T-helper 2 cell treated with Interferon-gamma antibody and Interleukin-4, amounts not matched to agents 5 μg/mL and 100 μg/mL, for 36 hours (primary cell): ENCODE data around the gene LSAMP.

Experiments
- DNase-seq: peaks from one replicate; pipeline ENCODE4 v3.0.0; 2021; ENCODE audit warnings: low spot score
- H3K27ac Mint-ChIP-seq: one replicate; pipeline ENCODE4 v1.8.0; 2021; ENCODE audit warnings: mild to moderate bottlenecking, mixed read lengths
- H3K27me3 Mint-ChIP-seq: one replicate; pipeline ENCODE4 v1.8.0; 2021; ENCODE audit warnings: low read depth, mixed read lengths
- H3K36me3 Mint-ChIP-seq: one replicate; pipeline ENCODE4 v1.8.0; 2021; ENCODE audit warnings: low read depth, mixed read lengths
- H3K4me1 Mint-ChIP-seq: one replicate; pipeline ENCODE4 v1.8.0; 2021; ENCODE audit warnings: low read depth, mixed read lengths
- H3K4me3 Mint-ChIP-seq: one replicate; pipeline ENCODE4 v1.8.0; 2022; ENCODE audit warnings: mild to moderate bottlenecking, moderate library complexity, mixed read lengths
- H3K9me3 Mint-ChIP-seq: one replicate; pipeline ENCODE4 v1.8.0; 2021; ENCODE audit warnings: mixed read lengths

The LSAMP gene

DNA sequence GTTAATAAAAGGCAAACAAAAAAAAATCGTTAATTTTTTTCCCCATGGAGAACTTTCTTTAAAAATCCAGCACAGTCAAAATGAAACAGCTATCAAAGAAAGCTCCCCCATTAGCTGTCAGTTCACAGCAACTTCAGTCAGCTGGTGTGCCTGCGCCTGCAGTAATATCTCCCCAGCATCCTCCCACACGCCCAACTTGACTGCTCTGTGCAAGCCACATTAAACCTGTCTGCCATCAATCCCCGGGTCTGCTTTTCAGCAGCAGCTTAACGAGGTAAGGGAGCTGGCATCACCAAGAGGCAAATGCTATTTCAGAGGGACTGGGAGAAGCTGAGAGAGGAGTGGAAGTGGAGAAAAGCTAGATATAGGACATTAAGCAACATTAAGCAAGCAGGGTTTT, 484.5 kb downstream of the LSAMP start:
- Mint-ChIP-seq H3K4me1 (no peaks in the 10 kb centered on the region), H3K36me3 (no peaks in the 10 kb centered on the region), H3K4me3 (no peak overlapping the region), H3K27me3 (no peaks in the 10 kb centered on the region), H3K9me3 (no peaks in the 10 kb centered on the region), H3K27ac (no peak overlapping the region)
- no peak for DNase-seq

DNA sequence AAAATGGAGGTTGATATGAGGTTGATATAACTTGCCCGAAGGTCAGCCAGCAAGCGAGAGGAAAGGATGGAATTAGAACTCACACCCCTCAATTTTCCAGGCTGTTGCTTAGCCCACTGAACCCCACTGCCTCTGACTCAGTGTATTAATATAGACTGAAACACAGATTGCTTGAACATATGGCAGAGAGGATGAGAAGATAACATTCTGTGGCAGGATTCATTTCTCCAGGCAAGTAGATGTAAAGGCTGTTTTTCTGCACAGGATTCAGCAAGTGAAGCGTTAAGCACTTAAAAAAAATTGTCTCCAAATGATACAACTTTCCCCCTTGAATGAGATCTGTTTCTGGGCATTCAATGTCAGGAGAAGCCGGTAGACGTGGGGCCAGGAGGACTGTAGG, 486.8 kb downstream of the LSAMP start:
- H3K4me1 Mint-ChIP-seq: no peaks in the 10 kb centered on the region
- H3K36me3 Mint-ChIP-seq: no peaks in the 10 kb centered on the region
- no peak for DNase-seq
- H3K27me3 Mint-ChIP-seq: no peaks in the 10 kb centered on the region
- no peak overlapping the region for H3K27ac Mint-ChIP-seq
- H3K9me3 Mint-ChIP-seq: no peaks in the 10 kb centered on the region
- no peak overlapping the region for H3K4me3 Mint-ChIP-seq

GRCh38 chr3:115947325-115947724, 498.0 kb downstream of the LSAMP start:
- no peaks in the 10 kb centered on the region for H3K4me1 Mint-ChIP-seq
- DNase-seq: no peak
- no peaks in the 10 kb centered on the region for H3K36me3 Mint-ChIP-seq
- no peaks in the 10 kb centered on the region for H3K27me3 Mint-ChIP-seq
- no peaks in the 10 kb centered on the region for H3K9me3 Mint-ChIP-seq
- no peak overlapping the region for H3K4me3 Mint-ChIP-seq
- H3K27ac Mint-ChIP-seq: no peak overlapping the region

GRCh38 chr3:115943579-115943978, 501.7 kb downstream of the LSAMP start:
- no peaks in the 10 kb centered on the region for H3K27me3 Mint-ChIP-seq
- no peak overlapping the region for H3K27ac Mint-ChIP-seq
- no peak overlapping the region for H3K4me3 Mint-ChIP-seq
- no peaks in the 10 kb centered on the region for H3K36me3 Mint-ChIP-seq
- no peak for DNase-seq
- H3K4me1 Mint-ChIP-seq: no peaks in the 10 kb centered on the region
- H3K9me3 Mint-ChIP-seq: no peaks in the 10 kb centered on the region

DNA sequence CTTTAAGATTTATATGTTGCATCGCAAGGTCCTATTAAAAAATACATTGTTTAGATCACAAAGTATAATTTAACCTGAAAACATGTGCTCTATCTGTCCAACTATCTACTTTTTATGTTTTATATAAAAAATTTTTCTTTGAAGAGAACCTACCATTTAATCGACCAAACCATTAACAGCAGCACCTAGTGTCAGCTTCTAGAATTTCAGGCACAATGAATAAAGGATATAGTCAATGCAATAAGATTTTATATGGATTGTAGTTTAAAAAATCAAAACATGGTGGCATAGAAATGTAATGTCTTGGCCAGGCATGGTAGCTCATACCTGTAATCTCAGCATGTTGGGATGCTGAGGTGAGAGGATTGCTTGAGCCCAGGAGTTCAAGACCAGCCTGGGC, 508.2 kb downstream of the LSAMP start:
- Mint-ChIP-seq H3K27me3 (no peaks in the 10 kb centered on the region), H3K27ac (no peak overlapping the region), H3K9me3 (no peaks in the 10 kb centered on the region), H3K4me1 (no peaks in the 10 kb centered on the region), H3K36me3 (no peaks in the 10 kb centered on the region), H3K4me3 (no peak overlapping the region)
- no peak for DNase-seq

GRCh38 chr3:115932807-115933206, 512.5 kb downstream of the LSAMP start:
- Mint-ChIP-seq H3K27ac (no peak overlapping the region), H3K9me3 (no peaks in the 10 kb centered on the region), H3K27me3 (no peaks in the 10 kb centered on the region), H3K4me3 (no peak overlapping the region), H3K36me3 (no peaks in the 10 kb centered on the region), H3K4me1 (no peaks in the 10 kb centered on the region)
- no peak for DNase-seq

- Mint-ChIP-seq H3K4me1 (no peaks in the 10 kb centered on the region), H3K4me3 (no peak overlapping the region), H3K9me3 (no peaks in the 10 kb centered on the region), H3K36me3 (no peaks in the 10 kb centered on the region), H3K27me3 (no peaks in the 10 kb centered on the region), H3K27ac (no peak overlapping the region)
- DNase-seq: no peak
Observed at GRCh38 chr3:115931581-115931980, 513.7 kb downstream of the LSAMP start.

GRCh38 chr3:115930922-115931321, 514.4 kb downstream of the LSAMP start:
- no peaks in the 10 kb centered on the region for H3K9me3 Mint-ChIP-seq
- no peak for DNase-seq

DNA sequence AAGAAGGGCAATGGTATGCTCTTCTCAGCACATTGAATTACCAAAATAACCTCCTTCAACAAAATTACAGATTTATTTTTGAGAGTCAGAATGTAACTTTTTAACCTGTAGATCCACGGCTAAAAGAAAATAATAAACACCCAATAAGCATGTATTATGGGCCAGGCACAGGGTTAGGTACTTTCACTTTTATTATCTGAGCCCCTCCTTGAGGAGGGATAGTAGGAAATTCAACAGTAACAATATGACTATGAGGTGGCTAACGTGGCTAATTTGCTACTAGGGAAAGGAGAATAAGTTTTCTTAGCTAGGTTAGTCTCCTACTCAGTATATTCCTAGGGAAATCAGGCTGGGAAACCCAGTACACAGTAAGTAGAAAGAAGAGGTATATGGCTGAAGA, 515.1 kb downstream of the LSAMP start:
- H3K9me3 Mint-ChIP-seq: no peaks in the 10 kb centered on the region
- H3K27ac Mint-ChIP-seq: no peak overlapping the region
- no peak overlapping the region for H3K4me3 Mint-ChIP-seq
- no peaks in the 10 kb centered on the region for H3K36me3 Mint-ChIP-seq
- no peak for DNase-seq
- no peaks in the 10 kb centered on the region for H3K4me1 Mint-ChIP-seq
- no peaks in the 10 kb centered on the region for H3K27me3 Mint-ChIP-seq

More at GRCh38 chr3:115930922-115931321, 514.4 kb downstream of the LSAMP start:
- Mint-ChIP-seq H3K4me1 (no peaks in the 10 kb centered on the region), H3K27ac (no peak overlapping the region), H3K27me3 (no peaks in the 10 kb centered on the region), H3K4me3 (no peak overlapping the region), H3K36me3 (no peaks in the 10 kb centered on the region)

GRCh38 chr3:115928376-115928775, 516.9 kb downstream of the LSAMP start:
- H3K9me3 Mint-ChIP-seq: no peaks in the 10 kb centered on the region
- no peaks in the 10 kb centered on the region for H3K27me3 Mint-ChIP-seq
- H3K4me1 Mint-ChIP-seq: no peaks in the 10 kb centered on the region
- no peak overlapping the region for H3K27ac Mint-ChIP-seq
- no peaks in the 10 kb centered on the region for H3K36me3 Mint-ChIP-seq
- no peak overlapping the region for H3K4me3 Mint-ChIP-seq
- no peak for DNase-seq

- no peak overlapping the region for H3K4me3 Mint-ChIP-seq
- DNase-seq: no peak
- no peaks in the 10 kb centered on the region for H3K36me3 Mint-ChIP-seq
- H3K27me3 Mint-ChIP-seq: no peaks in the 10 kb centered on the region
- no peak overlapping the region for H3K27ac Mint-ChIP-seq
- no peaks in the 10 kb centered on the region for H3K9me3 Mint-ChIP-seq
- H3K4me1 Mint-ChIP-seq: no peaks in the 10 kb centered on the region
Observed at GRCh38 chr3:115927197-115927596, 518.1 kb downstream of the LSAMP start.

DNA sequence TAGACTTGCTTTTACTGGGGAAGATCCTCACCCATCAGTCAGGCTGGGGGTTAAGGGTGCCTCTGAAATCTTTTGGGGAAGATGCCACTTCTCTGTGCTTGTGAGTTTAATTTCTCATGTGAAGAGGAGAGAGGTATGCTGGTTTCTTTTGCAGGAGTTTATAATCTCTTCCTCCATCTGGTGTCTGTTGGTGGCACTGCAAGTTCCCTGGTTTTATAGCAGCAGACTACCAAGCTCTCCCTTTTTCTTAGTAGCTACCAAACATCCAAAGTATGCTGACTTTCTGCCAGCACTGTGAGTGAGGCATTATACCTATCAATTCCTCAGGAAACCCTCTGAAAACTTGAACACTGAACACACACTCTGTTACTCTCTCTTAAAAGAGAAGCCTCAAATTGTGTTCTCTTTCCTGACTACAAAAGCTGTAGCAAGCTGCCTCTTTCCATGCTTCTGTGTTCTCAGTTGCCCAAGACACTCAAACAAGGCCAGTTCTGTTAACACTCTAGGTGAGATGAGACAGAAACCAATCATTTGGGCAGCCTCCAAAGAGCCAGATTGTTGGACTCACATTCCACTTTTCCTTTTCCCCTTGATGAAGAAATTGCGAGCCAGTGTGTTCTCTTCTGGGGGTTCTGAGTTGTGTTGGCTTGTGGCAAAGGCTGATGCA, 522.5 kb downstream of the LSAMP start:
- Mint-ChIP-seq H3K9me3 (no peaks in the 10 kb centered on the region), H3K27me3 (no peaks in the 10 kb centered on the region), H3K36me3 (no peaks in the 10 kb centered on the region), H3K4me3 (no peak overlapping the region), H3K27ac (no peak overlapping the region), H3K4me1 (no peaks in the 10 kb centered on the region)
- no peak for DNase-seq

DNA sequence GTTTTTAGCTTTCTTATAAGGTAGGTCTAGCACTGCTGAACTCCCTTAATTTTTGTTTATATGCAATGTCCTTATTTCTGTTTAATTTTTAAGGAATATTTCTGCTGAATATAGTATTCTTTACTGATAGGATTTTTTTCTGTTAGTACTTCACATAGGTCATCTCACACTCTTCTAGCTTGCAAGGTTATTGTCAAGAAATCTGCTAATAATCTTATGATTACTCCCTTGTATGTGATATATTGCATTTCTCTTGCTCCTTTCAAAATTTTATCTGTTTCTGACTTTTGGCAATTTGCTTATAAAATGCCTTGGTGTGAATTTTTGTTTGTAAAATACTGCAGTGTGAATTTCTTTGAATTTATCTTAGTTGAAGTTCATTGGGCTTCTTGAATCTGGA, 523.6 kb downstream of the LSAMP start:
- Mint-ChIP-seq H3K27me3 (no peaks in the 10 kb centered on the region), H3K36me3 (no peaks in the 10 kb centered on the region), H3K27ac (no peak overlapping the region), H3K4me3 (no peak overlapping the region), H3K4me1 (no peaks in the 10 kb centered on the region), H3K9me3 (no peaks in the 10 kb centered on the region)
- DNase-seq: no peak

- no peaks in the 10 kb centered on the region for H3K4me1 Mint-ChIP-seq
- no peaks in the 10 kb centered on the region for H3K27me3 Mint-ChIP-seq
- no peak overlapping the region for H3K4me3 Mint-ChIP-seq
- no peaks in the 10 kb centered on the region for H3K36me3 Mint-ChIP-seq
- DNase-seq: no peak
- no peak overlapping the region for H3K27ac Mint-ChIP-seq
- no peaks in the 10 kb centered on the region for H3K9me3 Mint-ChIP-seq
Observed at GRCh38 chr3:115918900-115919299, 526.4 kb downstream of the LSAMP start.

GRCh38 chr3:115916866-115917265, 528.4 kb downstream of the LSAMP start:
- Mint-ChIP-seq H3K4me3 (no peak overlapping the region), H3K9me3 (no peaks in the 10 kb centered on the region), H3K36me3 (no peaks in the 10 kb centered on the region), H3K27ac (no peak overlapping the region), H3K4me1 (no peaks in the 10 kb centered on the region), H3K27me3 (no peaks in the 10 kb centered on the region)
- no peak for DNase-seq
